ENCODE measurements around the gene LRTM1.

Gene LRTM1

GRCh38 chr3:54892168-54892567, 35.7 kb downstream of the LRTM1 start:
- H3K4me3 Mint-ChIP-seq = no peak overlapping the region
- no peaks in the 10 kb centered on the region for H3K9me3 Mint-ChIP-seq
- no peaks in the 10 kb centered on the region for H3K36me3 Mint-ChIP-seq (ENCODE audit: low read depth)
- no peak for DNase-seq
- H3K27ac Mint-ChIP-seq = no peak overlapping the region
- H3K27me3 Mint-ChIP-seq (ENCODE audit: low read depth, poor library complexity) = peaks cover 5% of the 10 kb centered on the region
- H3K4me1 Mint-ChIP-seq = peaks cover 19% of the 10 kb centered on the region
- no peak for TF ChIP-seq CTCF (IDR thresholded peaks at IDR 0.05)

- Mint-ChIP-seq H3K27me3 (ENCODE audit: low read depth, poor library complexity) (peaks cover 5% of the 10 kb centered on the region), H3K4me1 (peaks cover 19% of the 10 kb centered on the region), H3K4me3 (no peak overlapping the region), H3K9me3 (no peaks in the 10 kb centered on the region), H3K36me3 (ENCODE audit: low read depth) (no peaks in the 10 kb centered on the region), H3K27ac (peak overlapping the region; percentile 38)
- peak; percentile 37 for DNase-seq
- TF ChIP-seq CTCF (IDR thresholded peaks at IDR 0.05) = no peak
Observed at GRCh38 chr3:54891540-54891897, 36.3 kb downstream of the LRTM1 start.

GRCh38 chr3:54889731-54890130, 38.1 kb downstream of the LRTM1 start:
- no peak for TF ChIP-seq CTCF (IDR thresholded peaks at IDR 0.05)
- Mint-ChIP-seq H3K27me3 (ENCODE audit: low read depth, poor library complexity) (peaks cover 3% of the 10 kb centered on the region), H3K27ac (no peak overlapping the region), H3K9me3 (no peaks in the 10 kb centered on the region), H3K4me1 (peaks cover 19% of the 10 kb centered on the region), H3K4me3 (no peak overlapping the region), H3K36me3 (ENCODE audit: low read depth) (no peaks in the 10 kb centered on the region)
- DNase-seq = no peak

GRCh38 chr3:54888873-54889272, 39.0 kb downstream of the LRTM1 start:
- Mint-ChIP-seq H3K27ac (no peak overlapping the region), H3K36me3 (ENCODE audit: low read depth) (no peaks in the 10 kb centered on the region), H3K27me3 (ENCODE audit: low read depth, poor library complexity) (no peaks in the 10 kb centered on the region), H3K4me1 (peaks cover 19% of the 10 kb centered on the region), H3K9me3 (no peaks in the 10 kb centered on the region), H3K4me3 (no peak overlapping the region)
- no peak for TF ChIP-seq CTCF (IDR thresholded peaks at IDR 0.05)
- no peak for DNase-seq

- Mint-ChIP-seq H3K4me3 (no peak overlapping the region), H3K27me3 (ENCODE audit: low read depth, poor library complexity) (no peaks in the 10 kb centered on the region), H3K9me3 (no peaks in the 10 kb centered on the region), H3K27ac (no peak overlapping the region), H3K36me3 (ENCODE audit: low read depth) (no peaks in the 10 kb centered on the region), H3K4me1 (peaks cover 19% of the 10 kb centered on the region)
- DNase-seq = no peak
- no peak for TF ChIP-seq CTCF (IDR thresholded peaks at IDR 0.05)
Observed at GRCh38 chr3:54888162-54888561, 39.7 kb downstream of the LRTM1 start.

DNA sequence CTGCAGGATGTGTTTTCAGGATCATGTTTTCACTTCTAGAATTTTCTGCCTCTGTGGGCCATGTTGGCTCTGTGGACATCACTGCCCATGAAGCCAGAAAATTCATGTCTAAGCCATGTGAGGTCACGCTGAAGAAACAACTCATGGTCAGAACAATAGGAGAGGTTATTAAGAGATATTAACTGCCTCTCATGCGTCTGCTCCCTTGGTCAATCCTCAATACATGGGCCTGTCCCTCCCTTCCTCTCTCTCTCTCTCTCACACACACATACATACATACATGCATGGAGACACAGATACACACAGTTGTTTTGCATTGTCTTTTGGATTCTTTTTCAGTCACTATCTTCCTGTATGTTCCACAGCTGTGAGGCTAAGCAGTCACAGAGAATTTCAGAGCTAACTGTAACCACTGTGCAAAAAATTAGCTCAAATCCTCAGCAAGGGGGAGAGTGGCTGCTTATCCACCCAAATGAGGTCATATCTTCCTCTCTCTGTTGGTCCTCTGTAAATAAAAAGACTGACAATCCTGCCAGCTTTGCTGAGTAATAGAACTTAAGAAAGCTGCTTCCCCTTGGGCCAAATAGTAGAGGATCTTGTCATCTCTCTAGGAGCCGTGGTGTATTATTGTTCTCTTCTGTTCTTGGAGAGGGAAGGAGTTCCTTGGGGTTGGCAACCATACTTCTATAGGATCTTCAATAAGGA, 45.6 kb downstream of the LRTM1 start:
- no peak overlapping the region for H3K4me3 Mint-ChIP-seq

More for the DNA sequence above, 45.6 kb downstream of the LRTM1 start:
- Mint-ChIP-seq H3K9me3 (peaks cover 5% of the 10 kb centered on the region), H3K4me1 (peaks cover 26% of the 10 kb centered on the region), H3K36me3 (ENCODE audit: low read depth) (no peaks in the 10 kb centered on the region), H3K27ac (no peak overlapping the region), H3K27me3 (ENCODE audit: low read depth, poor library complexity) (peaks cover 4% of the 10 kb centered on the region)
- no peak for TF ChIP-seq CTCF (IDR thresholded peaks at IDR 0.05)
- no peak for DNase-seq

All from nephron progenitor cell (in vitro differentiated cells).